ENCODE data around the gene SFXN1.

DNA sequence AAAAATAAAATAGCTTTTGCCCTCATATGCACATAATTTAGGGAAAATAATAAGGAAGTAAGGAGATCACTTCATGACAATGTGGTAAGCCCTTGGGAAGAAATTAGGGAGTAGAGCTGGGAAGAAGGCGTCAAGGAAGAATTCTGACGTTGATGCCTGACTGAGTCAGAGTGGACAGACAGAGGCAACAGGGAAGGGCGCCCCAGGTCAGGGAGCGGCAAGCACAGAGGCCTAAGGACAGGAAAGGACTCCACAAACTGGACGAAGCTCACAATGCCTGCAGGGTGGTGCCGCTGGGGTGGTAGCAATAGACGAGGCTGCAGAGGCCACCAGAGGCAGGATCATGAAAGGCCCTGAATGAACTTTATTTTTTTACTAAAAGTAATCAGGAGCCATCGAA, 42.0 kb upstream of the SFXN1 start:
- no peak for TF ChIP-seq CTCF (conservative IDR thresholded peaks at IDR 0.05)
- TF ChIP-seq EZH2 (IDR thresholded peaks at IDR 0.05; ENCODE audit: low read depth), result no peak
